GM20000 (cell line): ENCODE measurements around the gene ZNF474.

Experiments
- DNase-seq: peaks from one replicate; pipeline ENCODE4 v3.0.0; 2012; ENCODE audit warnings: low spot score
- TF ChIP-seq, protein P1 (sequence below): IDR thresholded peaks from 2 replicates; pipeline ENCODE4 v1.5.1; 2012; ENCODE audit warnings: mild to moderate bottlenecking, control low read depth; ENCODE audit errors: extremely low read depth, missing control alignments

Gene ZNF474

DNA sequence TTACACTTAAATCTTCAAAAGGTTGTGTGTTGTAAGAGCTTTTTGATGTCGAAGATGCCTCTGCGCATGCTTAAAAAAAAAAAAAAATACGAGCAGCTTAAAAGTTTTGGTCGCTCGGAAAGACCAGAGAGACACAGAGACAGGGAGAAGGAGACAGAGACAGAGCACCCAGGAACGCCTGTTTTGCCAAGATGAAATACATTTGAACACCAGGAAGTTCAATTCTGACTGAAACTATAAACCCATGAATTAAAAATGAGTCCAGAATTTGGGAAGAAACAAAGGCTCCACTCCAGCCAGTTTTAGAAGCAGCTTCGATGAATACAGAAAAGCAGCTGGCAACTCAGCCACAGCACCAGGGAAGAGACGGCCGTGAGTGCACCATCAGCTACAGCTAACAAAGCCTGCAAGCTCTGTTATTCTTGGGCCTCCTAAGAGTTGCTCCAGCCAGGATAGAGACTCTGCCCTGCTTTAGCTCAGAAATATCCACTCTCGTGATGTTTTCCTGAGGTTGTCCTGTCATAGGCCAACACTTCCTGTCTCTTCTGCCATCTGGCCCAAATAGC lies 2.5 kb upstream of the ZNF474 start:
- TF ChIP-seq, protein P1, sequence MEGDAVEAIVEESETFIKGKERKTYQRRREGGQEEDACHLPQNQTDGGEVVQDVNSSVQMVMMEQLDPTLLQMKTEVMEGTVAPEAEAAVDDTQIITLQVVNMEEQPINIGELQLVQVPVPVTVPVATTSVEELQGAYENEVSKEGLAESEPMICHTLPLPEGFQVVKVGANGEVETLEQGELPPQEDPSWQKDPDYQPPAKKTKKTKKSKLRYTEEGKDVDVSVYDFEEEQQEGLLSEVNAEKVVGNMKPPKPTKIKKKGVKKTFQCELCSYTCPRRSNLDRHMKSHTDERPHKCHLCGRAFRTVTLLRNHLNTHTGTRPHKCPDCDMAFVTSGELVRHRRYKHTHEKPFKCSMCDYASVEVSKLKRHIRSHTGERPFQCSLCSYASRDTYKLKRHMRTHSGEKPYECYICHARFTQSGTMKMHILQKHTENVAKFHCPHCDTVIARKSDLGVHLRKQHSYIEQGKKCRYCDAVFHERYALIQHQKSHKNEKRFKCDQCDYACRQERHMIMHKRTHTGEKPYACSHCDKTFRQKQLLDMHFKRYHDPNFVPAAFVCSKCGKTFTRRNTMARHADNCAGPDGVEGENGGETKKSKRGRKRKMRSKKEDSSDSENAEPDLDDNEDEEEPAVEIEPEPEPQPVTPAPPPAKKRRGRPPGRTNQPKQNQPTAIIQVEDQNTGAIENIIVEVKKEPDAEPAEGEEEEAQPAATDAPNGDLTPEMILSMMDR = no peak
- DNase-seq = no peak

DNA sequence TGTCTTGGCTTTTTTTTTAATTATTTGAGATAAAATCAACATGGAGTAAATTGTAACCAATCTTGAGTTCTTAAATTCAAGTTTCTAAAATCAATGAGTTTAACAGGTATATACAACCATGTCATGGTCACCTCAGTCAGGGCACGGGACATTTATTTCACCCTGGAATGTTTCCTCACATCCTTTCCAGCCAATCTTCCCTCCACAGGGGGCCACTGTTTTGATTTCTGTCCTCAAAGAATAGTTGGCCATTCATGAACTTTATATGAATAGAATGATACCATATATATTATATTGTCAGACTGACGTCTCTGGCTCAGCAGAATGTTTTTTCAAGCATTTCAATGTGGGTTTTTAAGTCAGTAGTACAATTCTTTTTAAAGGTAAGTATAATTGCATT lies 806 bp downstream of the ZNF474 start:
- no peak for DNase-seq
- TF ChIP-seq, protein P1 = no peak

DNA sequence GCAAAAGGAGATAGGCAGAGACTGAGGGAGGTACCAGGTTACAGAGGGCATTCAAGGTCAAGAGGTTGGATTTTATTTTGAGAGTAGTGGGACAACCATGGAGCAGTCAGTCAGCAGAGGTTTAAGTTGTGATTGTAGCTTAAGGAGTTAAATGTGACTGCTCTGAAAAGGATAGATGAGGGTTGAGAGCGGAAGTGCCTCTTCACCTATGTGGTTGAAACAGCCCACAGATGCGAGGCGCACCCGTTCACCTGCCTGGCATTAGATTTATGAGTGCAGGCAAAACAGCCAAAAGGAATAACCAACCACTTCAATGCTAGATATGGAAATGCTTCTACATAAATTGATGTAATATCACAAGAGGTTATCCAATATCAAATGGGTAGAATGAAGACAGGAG lies 8.4 kb downstream of the ZNF474 start:
- no peak for DNase-seq
- TF ChIP-seq, protein P1 = no peak

DNA sequence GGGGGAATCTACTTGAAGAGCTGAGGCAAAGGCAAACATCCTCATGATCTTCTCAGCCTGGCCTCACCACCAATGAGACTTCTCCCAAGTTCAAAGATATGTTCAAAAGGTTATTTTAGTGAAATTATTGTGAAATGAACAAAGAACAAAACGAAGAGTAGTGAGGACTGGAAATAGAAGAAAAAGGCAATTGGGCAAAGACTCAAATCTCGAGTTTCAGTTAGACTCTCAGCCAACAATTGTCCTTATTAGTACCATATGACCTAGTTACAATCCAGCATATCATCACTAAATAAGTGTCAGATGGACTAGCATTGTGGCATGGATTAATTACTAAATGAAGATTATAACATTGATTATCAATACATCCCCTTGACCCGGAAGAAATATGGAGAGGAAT lies 9.0 kb downstream of the ZNF474 start:
- no peak for DNase-seq
- TF ChIP-seq, protein P1 = no peak

DNA sequence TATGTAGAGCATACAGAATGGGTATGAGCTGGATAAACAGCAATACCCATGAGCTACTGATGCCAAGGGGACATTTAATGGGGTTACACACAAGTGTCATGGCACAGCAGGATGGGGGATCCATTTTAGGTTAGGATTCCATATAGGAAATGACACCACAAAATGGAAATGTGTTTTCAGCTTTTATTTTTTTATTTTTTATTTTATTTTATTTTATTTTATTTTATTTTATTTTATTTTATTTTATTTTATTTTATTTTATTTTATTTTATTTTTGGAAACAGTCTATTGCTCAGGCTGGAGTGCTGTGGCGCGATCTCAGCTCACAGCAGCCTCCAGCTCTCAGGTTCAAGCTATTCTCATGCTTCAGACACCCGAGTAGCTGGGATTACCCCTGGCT lies 11.6 kb downstream of the ZNF474 start:
- TF ChIP-seq, protein P1 = no peak
- no peak for DNase-seq

DNA sequence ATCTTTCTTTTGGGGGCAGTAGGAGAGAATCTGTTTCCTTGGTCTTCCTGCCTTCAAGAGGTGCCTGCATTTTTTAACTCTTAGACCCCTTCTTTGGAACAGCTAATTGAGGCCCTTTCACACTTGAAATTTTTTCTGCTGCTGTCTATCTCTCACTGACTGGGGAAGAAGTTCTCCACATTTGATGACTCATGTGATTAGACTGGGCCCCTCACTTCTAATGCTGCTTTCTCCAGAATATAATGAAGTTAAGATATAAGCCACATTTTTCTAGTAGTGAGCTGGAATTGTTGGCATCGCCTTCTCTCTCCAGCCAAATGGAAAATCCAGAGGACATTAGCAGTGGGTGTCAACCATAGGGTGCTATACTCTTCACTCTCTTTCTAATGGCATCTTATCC lies 12.4 kb downstream of the ZNF474 start:
- TF ChIP-seq, protein P1 = no peak
- DNase-seq = no peak

DNA sequence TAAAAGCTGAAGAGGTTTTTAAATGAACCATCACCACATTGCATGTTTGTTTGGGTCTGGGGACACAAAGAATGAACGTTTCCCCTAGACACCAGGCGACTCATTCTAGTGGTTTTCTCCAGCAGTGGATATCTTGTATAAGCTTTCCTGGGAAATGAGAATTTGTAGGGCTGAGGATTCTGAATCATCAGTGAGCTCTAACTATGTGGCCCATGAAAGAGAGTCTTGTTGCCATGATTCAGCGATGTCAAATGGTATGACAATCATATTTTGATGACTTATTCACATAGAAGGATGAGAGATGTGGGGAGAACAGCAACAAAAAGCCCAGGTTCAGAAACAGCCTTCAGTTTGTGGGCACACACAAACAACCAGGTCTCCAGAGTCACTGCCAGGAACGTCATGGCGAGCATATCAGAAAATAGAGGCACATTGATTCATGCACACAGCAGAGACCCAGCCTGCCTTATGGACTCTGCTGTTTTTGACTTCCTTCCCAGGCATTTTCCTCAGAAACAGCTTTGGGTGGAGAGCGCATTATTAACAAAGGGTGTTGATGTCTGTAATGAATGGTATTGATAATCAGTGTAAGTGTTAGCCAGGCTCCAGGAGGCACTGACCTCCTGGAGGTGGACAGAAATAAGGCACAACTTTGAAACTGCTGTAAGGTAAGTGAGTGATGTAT lies 13.3 kb downstream of the ZNF474 start:
- TF ChIP-seq, protein P1 = no peak
- DNase-seq = no peak
